Panc1 (cell line): Measurements from ENCODE around the gene XRCC4. TPM values are rescaled to one million over a fixed set of nuclear protein-coding genes. Genes with fewer than 3 reads are reported as not detected.

Experiments used
- ATAC-seq: fragments of 200-7000 bp; cut with Tn5 transposase; 2 replicates; pipeline ENCODE4 v1.9.1; 2020; ENCODE audit warnings: mild to moderate bottlenecking, moderate library complexity
- BruUV-seq: library from RNA; stranded (reverse); fragments of 400-500 nt; replicated peaks from 2 replicates; lab custom pipeline; 2021; lab: Mats Ljungman, UMichigan
- CTCF ChIA-PET: fragments of 300-600 bp; sonication (Branson Sonifier 250); formaldehyde crosslinking; loops from one replicate; lab custom pipeline; 2022; ENCODE audit warnings: antibody characterized with exemption; lab: Charles Lee
- POLR2A ChIA-PET: fragments of 300-600 bp; sonication (Branson Sonifier 250); formaldehyde crosslinking; loops from one replicate; lab custom pipeline; 2022; ENCODE audit warnings: antibody characterized with exemption; lab: Charles Lee
- DNase-seq: peaks from one replicate; pipeline ENCODE4 v3.0.0-alpha.2; 2010; ENCODE audit warnings: low read depth, low spot score
- H3K27ac ChIP-seq: 2 replicates; pipeline ENCODE4 v1.5.1; 2011; ENCODE audit warnings: mild to moderate bottlenecking, low read length, inconsistent platforms
- H3K27me3 ChIP-seq: fragments of 200-500 bp; sonication (Bioruptor generic); 2 replicates; pipeline ENCODE4 v1.6.0; 2014; ENCODE audit warnings: low read length, inconsistent platforms; ENCODE audit not compliant: control insufficient read depth, insufficient read depth
- H3K36me3 ChIP-seq: fragments of 200-500 bp; sonication (Bioruptor generic); 2 replicates; pipeline ENCODE4 v1.5.1; 2014; ENCODE audit warnings: inconsistent platforms, mild to moderate bottlenecking, low read length, moderate library complexity; ENCODE audit not compliant: control insufficient read depth, insufficient read depth
- H3K4me1 ChIP-seq: 2 replicates; pipeline ENCODE4 v1.5.1; 2011; ENCODE audit warnings: inconsistent platforms, mild to moderate bottlenecking, low read length, moderate library complexity; ENCODE audit not compliant: control insufficient read depth, insufficient read depth
- H3K4me3 ChIP-seq, 2 experiments: 2 replicates each; pipeline ENCODE4 v1.5.1; 2011 to 2012; ENCODE audit warnings: low read depth in 2 of 2, low read length in 2 of 2, mild to moderate bottlenecking in 2 of 2, inconsistent platforms in 1 of 2, moderate library complexity in 1 of 2
- H3K9me3 ChIP-seq: fragments of 200-500 bp; sonication (Bioruptor generic); 2 replicates; pipeline ENCODE4 v1.5.1; 2014; ENCODE audit warnings: low read depth, mild to moderate bottlenecking, inconsistent platforms, low read length, moderate library complexity; ENCODE audit not compliant: control insufficient read depth, insufficient read depth
- POLR2AphosphoS5 ChIP-seq: IDR thresholded peaks from 2 replicates; pipeline ENCODE4 v1.6.1; 2012; ENCODE audit warnings: mild to moderate bottlenecking, low read depth, low read length, moderate library complexity
- SIN3A ChIP-seq: IDR thresholded peaks from 2 replicates; pipeline ENCODE4 v1.6.1; 2012; ENCODE audit warnings: low read depth, mild to moderate bottlenecking, low read length, moderate library complexity, borderline replicate concordance; ENCODE audit not compliant: insufficient read depth
- TCF7L2 ChIP-seq: IDR thresholded peaks from 2 replicates; pipeline ENCODE4 v1.6.1; 2011; ENCODE audit warnings: mild to moderate bottlenecking, low read depth, low read length, inconsistent platforms
- in situ Hi-C: cut with HindIII; loops from 2 replicates; pipeline ENCODE4 v1.10.0; 2016; ENCODE audit warnings: low sequenced_read_pairs, low pct_unique_long_range_greater_than_20kb
- intact Hi-C: fragments of 100-400 bp; cut with micrococcal nuclease; formaldehyde crosslinking; loops from one replicate; pipeline ENCODE4 v1.10.0; 2022; ENCODE audit not compliant: unreplicated experiment
- total RNA-seq: library from RNA; stranded (reverse); gene quantifications from one replicate; pipeline ENCODE4 v1.2.1, GENCODE V29; 2021; ENCODE audit not compliant: unreplicated experiment
- TF ChIP-seq, protein P1 (sequence below): fragments of 450-650 bp; IDR thresholded peaks from 2 replicates; pipeline ENCODE4 v1.5.1; 2017; ENCODE audit warnings: mild to moderate bottlenecking
- TF ChIP-seq, protein P2 (sequence below), 2 experiments: IDR thresholded peaks; 2 replicates each; pipeline ENCODE4 v1.6.1; 2011 to 2012; ENCODE audit warnings: low read depth in 2 of 2, control low read depth in 1 of 2, low read length in 1 of 2, mild to moderate bottlenecking in 1 of 2, moderate library complexity in 1 of 2; ENCODE audit not compliant: insufficient read depth in 1 of 2

Gene XRCC4
- total RNA-seq, 1 experiment from 2014 or later: 12.5 TPM

DNA sequence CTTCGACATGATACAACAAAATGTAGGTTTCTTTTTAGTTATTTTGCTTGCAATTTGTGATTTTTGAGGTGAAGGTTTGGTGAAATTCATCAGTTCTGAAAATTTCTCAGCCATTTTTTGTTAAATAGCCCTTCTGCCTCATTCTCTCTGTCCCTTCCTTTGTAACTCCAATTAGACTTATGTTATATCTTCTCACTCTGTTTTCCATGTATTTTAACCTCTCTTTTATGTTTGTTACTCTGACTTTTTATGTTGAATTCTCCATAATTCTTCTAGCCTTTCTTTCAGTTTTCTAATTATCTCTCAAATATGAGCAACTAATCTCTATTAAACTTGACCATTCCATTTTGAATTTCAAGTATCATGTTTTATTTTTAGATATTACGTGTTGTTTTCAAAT, 222.0 kb downstream of the XRCC4 start:
- 0 out of 2 replicates have a peak, but pooled peaks cover 4% of the 10 kb centered on the region for H3K9me3 ChIP-seq
- no peaks in the 10 kb centered on the region for H3K36me3 ChIP-seq
- no peaks in the 10 kb centered on the region for H3K27me3 ChIP-seq
- no TSS peak for BruUV-seq
- no peak for ATAC-seq
- ChIA-PET CTCF (no interaction called here), POLR2A (no interaction called here)
- intact Hi-C loops (no loop called here), in situ Hi-C loops (no loop called here)
- H3K4me1 ChIP-seq: no peaks in the 10 kb centered on the region
- H3K4me3 ChIP-seq: no peak overlapping the region
- no peak for DNase-seq
- no peak overlapping the region for H3K27ac ChIP-seq
- TF ChIP-seq TCF7L2 (no peak), SIN3A (no peak), POLR2AphosphoS5 (no peak)
- TF ChIP-seq, protein P1, sequence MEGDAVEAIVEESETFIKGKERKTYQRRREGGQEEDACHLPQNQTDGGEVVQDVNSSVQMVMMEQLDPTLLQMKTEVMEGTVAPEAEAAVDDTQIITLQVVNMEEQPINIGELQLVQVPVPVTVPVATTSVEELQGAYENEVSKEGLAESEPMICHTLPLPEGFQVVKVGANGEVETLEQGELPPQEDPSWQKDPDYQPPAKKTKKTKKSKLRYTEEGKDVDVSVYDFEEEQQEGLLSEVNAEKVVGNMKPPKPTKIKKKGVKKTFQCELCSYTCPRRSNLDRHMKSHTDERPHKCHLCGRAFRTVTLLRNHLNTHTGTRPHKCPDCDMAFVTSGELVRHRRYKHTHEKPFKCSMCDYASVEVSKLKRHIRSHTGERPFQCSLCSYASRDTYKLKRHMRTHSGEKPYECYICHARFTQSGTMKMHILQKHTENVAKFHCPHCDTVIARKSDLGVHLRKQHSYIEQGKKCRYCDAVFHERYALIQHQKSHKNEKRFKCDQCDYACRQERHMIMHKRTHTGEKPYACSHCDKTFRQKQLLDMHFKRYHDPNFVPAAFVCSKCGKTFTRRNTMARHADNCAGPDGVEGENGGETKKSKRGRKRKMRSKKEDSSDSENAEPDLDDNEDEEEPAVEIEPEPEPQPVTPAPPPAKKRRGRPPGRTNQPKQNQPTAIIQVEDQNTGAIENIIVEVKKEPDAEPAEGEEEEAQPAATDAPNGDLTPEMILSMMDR: no peak
- TF ChIP-seq, protein P2, sequence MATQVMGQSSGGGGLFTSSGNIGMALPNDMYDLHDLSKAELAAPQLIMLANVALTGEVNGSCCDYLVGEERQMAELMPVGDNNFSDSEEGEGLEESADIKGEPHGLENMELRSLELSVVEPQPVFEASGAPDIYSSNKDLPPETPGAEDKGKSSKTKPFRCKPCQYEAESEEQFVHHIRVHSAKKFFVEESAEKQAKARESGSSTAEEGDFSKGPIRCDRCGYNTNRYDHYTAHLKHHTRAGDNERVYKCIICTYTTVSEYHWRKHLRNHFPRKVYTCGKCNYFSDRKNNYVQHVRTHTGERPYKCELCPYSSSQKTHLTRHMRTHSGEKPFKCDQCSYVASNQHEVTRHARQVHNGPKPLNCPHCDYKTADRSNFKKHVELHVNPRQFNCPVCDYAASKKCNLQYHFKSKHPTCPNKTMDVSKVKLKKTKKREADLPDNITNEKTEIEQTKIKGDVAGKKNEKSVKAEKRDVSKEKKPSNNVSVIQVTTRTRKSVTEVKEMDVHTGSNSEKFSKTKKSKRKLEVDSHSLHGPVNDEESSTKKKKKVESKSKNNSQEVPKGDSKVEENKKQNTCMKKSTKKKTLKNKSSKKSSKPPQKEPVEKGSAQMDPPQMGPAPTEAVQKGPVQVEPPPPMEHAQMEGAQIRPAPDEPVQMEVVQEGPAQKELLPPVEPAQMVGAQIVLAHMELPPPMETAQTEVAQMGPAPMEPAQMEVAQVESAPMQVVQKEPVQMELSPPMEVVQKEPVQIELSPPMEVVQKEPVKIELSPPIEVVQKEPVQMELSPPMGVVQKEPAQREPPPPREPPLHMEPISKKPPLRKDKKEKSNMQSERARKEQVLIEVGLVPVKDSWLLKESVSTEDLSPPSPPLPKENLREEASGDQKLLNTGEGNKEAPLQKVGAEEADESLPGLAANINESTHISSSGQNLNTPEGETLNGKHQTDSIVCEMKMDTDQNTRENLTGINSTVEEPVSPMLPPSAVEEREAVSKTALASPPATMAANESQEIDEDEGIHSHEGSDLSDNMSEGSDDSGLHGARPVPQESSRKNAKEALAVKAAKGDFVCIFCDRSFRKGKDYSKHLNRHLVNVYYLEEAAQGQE (IDR thresholded peaks at IDR 0.05; ENCODE audit: insufficient read depth in 1 of 2, low read depth in 2 of 2, low read length in 1 of 2): no peak

DNA sequence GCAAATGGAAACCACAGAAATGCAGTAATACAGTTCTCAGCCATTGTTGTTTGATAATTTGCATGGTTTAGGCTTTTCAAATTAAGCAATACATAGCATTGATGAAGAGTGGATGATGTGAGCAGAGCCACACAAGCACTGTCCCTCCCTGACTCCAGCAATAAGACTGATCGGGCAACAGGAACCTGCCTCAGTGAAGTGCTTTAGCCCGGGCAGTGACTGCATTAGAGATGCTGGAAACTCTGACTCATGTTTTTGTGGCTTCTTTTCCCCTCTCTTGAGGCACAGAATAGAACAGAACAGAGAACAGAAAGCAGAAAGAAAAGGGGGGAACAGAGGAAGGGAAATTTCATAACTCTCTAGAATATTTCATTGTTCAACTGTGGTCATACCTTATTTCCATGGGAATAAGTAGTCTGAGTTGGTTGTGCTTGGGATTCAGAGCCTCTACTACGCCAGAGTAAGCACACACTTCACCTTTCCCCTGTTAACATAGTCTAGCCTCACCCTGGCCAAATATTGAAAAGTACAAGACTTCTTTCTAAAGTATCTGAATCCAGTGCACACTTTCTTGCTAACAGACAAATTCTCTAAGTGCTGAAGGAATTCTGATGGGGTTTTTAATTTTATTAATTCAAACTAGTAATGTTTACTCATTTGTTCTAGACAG, 229.4 kb downstream of the XRCC4 start:
- no peak overlapping the region for H3K27ac ChIP-seq
- intact Hi-C loops: no loop called here
- H3K36me3 ChIP-seq: no peaks in the 10 kb centered on the region
- TF ChIP-seq, protein P2 (IDR thresholded peaks at IDR 0.05; ENCODE audit: insufficient read depth in 1 of 2, low read depth in 2 of 2, low read length in 1 of 2): no peak
- TF ChIP-seq, protein P1: no peak
- TF ChIP-seq SIN3A (no peak), POLR2AphosphoS5 (no peak), TCF7L2 (no peak)
- H3K4me3 ChIP-seq: no peak overlapping the region
- no peaks in the 10 kb centered on the region for H3K4me1 ChIP-seq
- DNase-seq: no peak
- no peaks in the 10 kb centered on the region for H3K9me3 ChIP-seq
- ChIA-PET CTCF (no interaction called here), POLR2A (no interaction called here)
- BruUV-seq: no TSS peak
- in situ Hi-C loops: no loop called here
- no peak for ATAC-seq
- no peaks in the 10 kb centered on the region for H3K27me3 ChIP-seq
